Testis (tissue), 3 donors: Measurements from ENCODE around the gene ME3. TPM values are rescaled to one million over a fixed set of nuclear protein-coding genes. Genes with fewer than 3 reads are reported as not detected.

Experiments
- DNase-seq: peaks from one replicate; pipeline ENCODE4 v3.0.0-alpha.2; 2019
- H3K27ac ChIP-seq, 2 donors: fragments of 200-600 bp; sonication (generic); one replicate each; pipeline ENCODE4 v1.5.1; 2019
- H3K27me3 ChIP-seq: fragments of 200-600 bp; sonication (generic); one replicate; pipeline ENCODE4 v1.5.1; 2019
- H3K36me3 ChIP-seq: fragments of 200-600 bp; sonication (generic); one replicate; pipeline ENCODE4 v1.5.1; 2017; ENCODE audit warnings: low read depth; ENCODE audit errors: missing control alignments
- H3K4me1 ChIP-seq: fragments of 200-600 bp; sonication (generic); one replicate; pipeline ENCODE4 v1.5.1; 2019
- H3K4me3 ChIP-seq, 2 donors: fragments of 200-600 bp; sonication (generic); one replicate each; pipeline ENCODE4 v1.5.1; 2017 to 2019
- H3K9me3 ChIP-seq: fragments of 200-600 bp; sonication (generic); one replicate; pipeline ENCODE4 v1.5.1; 2017
- CTCF ChIP-seq, 3 experiments: fragments of 450-650 bp in 2 of 3; fragments of 200-600 bp in 1 of 3; sonication (generic) in 1 of 3; IDR thresholded peaks; one replicate each; pipeline ENCODE4 v1.5.1; 2016 to 2019; ENCODE audit warnings: antibody characterized with exemption in 3 of 3, mild to moderate bottlenecking in 2 of 3, moderate library complexity in 1 of 3
- POLR2A ChIP-seq: fragments of 450-650 bp; IDR thresholded peaks from one replicate; pipeline ENCODE4 v1.6.1; 2017; ENCODE audit warnings: antibody characterized with exemption, mild to moderate bottlenecking, moderate library complexity
- WGBS, 2 donors: methylation state at CpG; one replicate each; pipeline ENCODE4 v1.1.5; 2018; 5-methylcytosine and 5-hydroxymethylcytosine counted together
- intact Hi-C: fragments of 100-400 bp; cut with DNase I; formaldehyde crosslinking; loops from one replicate; pipeline ENCODE4 v1.15.1; 2023; ENCODE audit warnings: low total_unique reads
- polyA plus RNA-seq: library from polyadenylated mRNA; stranded (reverse); fragments of 350-450 nt; fragmentation: Illumina TruSeq; extraction: RNeasy Lipid Tissue Mini Kit (QIAGEN cat#74804); gene quantifications from one replicate; pipeline ENCODE4 v1.2.3, GENCODE V29; 2014; ENCODE audit warnings: low read depth, low replicate concordance; ENCODE audit not compliant: insufficient read depth
- total RNA-seq, 2 donors: library from RNA; depleted of rRNA; stranded (reverse); fragments of >200 nt; gene quantifications; one replicate each; pipeline ENCODE4 v1.2.3, GENCODE V29; 2016

Gene ME3
- total and polyA plus RNA-seq, 3 donors from 2014 or later: 26.7 to 170 (median 115) TPM

- 93 to 94% methylated on average over 1 of the region's 1 CpG for whole genome bisulfite sequencing, 2 donors
These were observed 33.3 kb downstream of the ME3 start for GRCh38 chr11:86639137-86639536.

GRCh38 chr11:86638673-86639072 lies 33.7 kb downstream of the ME3 start:
- Histone ChIP-seq H3K27me3 (no peaks in the 10 kb centered on the region), H3K9me3 (no peaks in the 10 kb centered on the region), H3K4me3 (no peak overlapping the region), H3K4me1 (no peaks in the 10 kb centered on the region), H3K27ac (no peak overlapping the region), H3K36me3 (no peaks in the 10 kb centered on the region)
- TF ChIP-seq POLR2A (no peak), CTCF (IDR thresholded peaks at IDR 0.05) (no peak)
- 82 to 88% methylated on average over 1 of the region's 1 CpG for WGBS, 2 donors
- DNase-seq: no peak
- intact Hi-C loops: no loop called here

More at GRCh38 chr11:86639137-86639536, 33.3 kb downstream of the ME3 start:
- H3K4me1 ChIP-seq: no peaks in the 10 kb centered on the region
- H3K9me3 ChIP-seq: no peaks in the 10 kb centered on the region
- intact Hi-C loops: no loop called here
- H3K4me3 ChIP-seq: no peak overlapping the region
- TF ChIP-seq CTCF (IDR thresholded peaks at IDR 0.05) (no peak), POLR2A (no peak)
- no peaks in the 10 kb centered on the region for H3K27me3 ChIP-seq
- DNase-seq: no peak
- H3K27ac ChIP-seq: no peak overlapping the region
- no peaks in the 10 kb centered on the region for H3K36me3 ChIP-seq

- H3K4me3 ChIP-seq: no peak overlapping the region
- DNase-seq: no peak
- no peaks in the 10 kb centered on the region for H3K36me3 ChIP-seq
- no peaks in the 10 kb centered on the region for H3K4me1 ChIP-seq
- TF ChIP-seq POLR2A: no peak
- TF ChIP-seq CTCF (IDR thresholded peaks at IDR 0.05): no peak
- intact Hi-C loops: no loop called here
- H3K9me3 ChIP-seq: no peaks in the 10 kb centered on the region
- H3K27me3 ChIP-seq: no peaks in the 10 kb centered on the region
- H3K27ac ChIP-seq: no peak overlapping the region
These were observed 34.4 kb downstream of the ME3 start for GRCh38 chr11:86637988-86638387.

GRCh38 chr11:86636275-86636674 lies 36.1 kb downstream of the ME3 start:
- intact Hi-C loops: no loop called here

More at GRCh38 chr11:86636275-86636674, 36.1 kb downstream of the ME3 start:
- Histone ChIP-seq H3K9me3 (no peaks in the 10 kb centered on the region), H3K36me3 (no peaks in the 10 kb centered on the region), H3K4me1 (no peaks in the 10 kb centered on the region), H3K27me3 (no peaks in the 10 kb centered on the region), H3K4me3 (no peak overlapping the region), H3K27ac (no peak overlapping the region)
- TF ChIP-seq POLR2A (no peak), CTCF (IDR thresholded peaks at IDR 0.05) (no peak)
- no peak for DNase-seq
- 90 to 100% methylated on average over 1 of the region's 1 CpG for WGBS, 2 donors
